NCI-H1417 (cell line): ENCODE results near the gene OR4B1.

Experiments used
- DNase-seq, 3 experiments: peaks; one replicate each; lab custom pipeline; 2025; lab: John Stamatoyannopoulos, UW

Gene OR4B1

GRCh38 chr11:48261600-48261999, 45.0 kb downstream of the OR4B1 start:
- DNase-seq = no peak

GRCh38 chr11:48263423-48263911, 46.9 kb downstream of the OR4B1 start, which contains the start of gene OR4X1:
TSS of gene OR4X1 (plus strand) at chr11:48263861. CDS start at chr11:48263861, 0 bp downstream.
- no peak for DNase-seq
